D721Med (cell line): ENCODE measurements around the gene KIAA1614.

Experiments used
- DNase-seq: peaks from one replicate; pipeline ENCODE4 v3.0.0; 2011; ENCODE audit warnings: low spot score; ENCODE audit not compliant: insufficient read length
- FAIRE-seq: peaks from 2 replicates; lab custom pipeline; 2011; peaks lifted over from hg19 to GRCh38; lab: Jason Lieb, UNC
- TF ChIP-seq, protein P1 (sequence below): IDR thresholded peaks from 2 replicates; pipeline ENCODE4 v1.5.1; 2012; ENCODE audit warnings: mild to moderate bottlenecking, control low read depth; ENCODE audit not compliant: insufficient read depth; ENCODE audit errors: missing control alignments

Gene KIAA1614

DNA sequence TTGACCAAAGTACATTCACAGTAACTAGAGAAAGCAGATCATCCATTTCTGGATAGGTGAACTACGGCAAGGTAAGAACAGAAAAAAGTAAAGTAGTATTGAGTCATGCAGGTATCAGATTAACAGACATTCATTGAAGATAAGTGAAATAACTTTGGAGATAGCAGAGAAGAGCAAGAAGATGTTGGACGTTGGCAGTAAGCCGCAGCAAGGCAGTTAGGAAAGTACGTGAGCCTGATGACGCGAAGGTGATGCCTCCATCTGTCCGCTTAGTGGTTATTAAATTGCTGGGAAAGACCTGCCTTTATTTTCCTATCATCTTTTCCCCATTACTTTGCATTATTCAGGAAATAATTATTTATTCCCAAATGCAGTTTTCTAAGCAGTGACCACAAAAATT is 24.9 kb upstream of the KIAA1614 start:
- TF ChIP-seq, protein P1, sequence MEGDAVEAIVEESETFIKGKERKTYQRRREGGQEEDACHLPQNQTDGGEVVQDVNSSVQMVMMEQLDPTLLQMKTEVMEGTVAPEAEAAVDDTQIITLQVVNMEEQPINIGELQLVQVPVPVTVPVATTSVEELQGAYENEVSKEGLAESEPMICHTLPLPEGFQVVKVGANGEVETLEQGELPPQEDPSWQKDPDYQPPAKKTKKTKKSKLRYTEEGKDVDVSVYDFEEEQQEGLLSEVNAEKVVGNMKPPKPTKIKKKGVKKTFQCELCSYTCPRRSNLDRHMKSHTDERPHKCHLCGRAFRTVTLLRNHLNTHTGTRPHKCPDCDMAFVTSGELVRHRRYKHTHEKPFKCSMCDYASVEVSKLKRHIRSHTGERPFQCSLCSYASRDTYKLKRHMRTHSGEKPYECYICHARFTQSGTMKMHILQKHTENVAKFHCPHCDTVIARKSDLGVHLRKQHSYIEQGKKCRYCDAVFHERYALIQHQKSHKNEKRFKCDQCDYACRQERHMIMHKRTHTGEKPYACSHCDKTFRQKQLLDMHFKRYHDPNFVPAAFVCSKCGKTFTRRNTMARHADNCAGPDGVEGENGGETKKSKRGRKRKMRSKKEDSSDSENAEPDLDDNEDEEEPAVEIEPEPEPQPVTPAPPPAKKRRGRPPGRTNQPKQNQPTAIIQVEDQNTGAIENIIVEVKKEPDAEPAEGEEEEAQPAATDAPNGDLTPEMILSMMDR, result no peak

GRCh38 chr1:180888870-180889269 is 23.8 kb upstream of the KIAA1614 start:
- TF ChIP-seq, protein P1, result no peak
- DNase-seq (no peak), FAIRE-seq (no peak)

More for the DNA sequence above, 24.9 kb upstream of the KIAA1614 start:
- FAIRE-seq (peak; percentile 84), DNase-seq (no peak)

GRCh38 chr1:180889325-180889724 is 23.4 kb upstream of the KIAA1614 start:
- FAIRE-seq, result peak; percentile 55

GRCh38 chr1:180892272-180892671 is 20.4 kb upstream of the KIAA1614 start:
- TF ChIP-seq, protein P1, result no peak
- FAIRE-seq, result no peak
- no peak for DNase-seq

More at GRCh38 chr1:180889325-180889724, 23.4 kb upstream of the KIAA1614 start:
- DNase-seq, result no peak
- TF ChIP-seq, protein P1, result no peak

GRCh38 chr1:180892675-180893074 is 20.0 kb upstream of the KIAA1614 start:
- DNase-seq, result no peak

GRCh38 chr1:180893614-180894013 is 19.1 kb upstream of the KIAA1614 start:
- DNase-seq (no peak), FAIRE-seq (no peak)
- TF ChIP-seq, protein P1, result no peak

More at GRCh38 chr1:180892675-180893074, 20.0 kb upstream of the KIAA1614 start:
- TF ChIP-seq, protein P1, result no peak
- FAIRE-seq, result no peak

- FAIRE-seq (no peak), DNase-seq (no peak)
- TF ChIP-seq, protein P1, result no peak
Observed at GRCh38 chr1:180896161-180896560, 16.5 kb upstream of the KIAA1614 start.
